HG02840 (cell line): Measurements from ENCODE around the gene DEDD.

Source experiments
- ATAC-seq: cut with Tn5 transposase; IDR thresholded peaks from one replicate; pipeline ENCODE4 v1.9.1; 2021; ENCODE audit warnings: mild to moderate bottlenecking, moderate library complexity, moderate number of reproducible peaks; ENCODE audit not compliant: unreplicated experiment, low FRiP score

The DEDD gene

GRCh38 chr1:161164901-161165610 is 32.6 kb upstream of the DEDD start:
- ATAC-seq: no peak

DNA sequence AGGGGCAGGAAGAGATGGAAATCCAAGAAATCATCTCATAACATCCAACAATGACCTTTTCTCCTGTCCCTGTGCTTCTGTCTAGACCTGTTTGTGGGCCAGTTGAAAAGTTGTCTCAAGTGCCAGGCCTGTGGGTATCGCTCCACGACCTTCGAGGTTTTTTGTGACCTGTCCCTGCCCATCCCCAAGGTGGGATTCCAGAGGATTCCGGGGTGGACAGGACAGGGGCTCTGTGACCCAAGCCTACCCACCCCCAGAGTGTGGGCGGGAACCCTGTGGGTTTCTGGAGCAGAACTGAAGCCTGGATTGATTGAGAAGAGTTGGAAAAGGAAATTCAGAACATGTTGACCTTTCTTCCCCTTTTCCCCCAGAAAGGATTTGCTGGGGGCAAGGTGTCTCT is 31.3 kb upstream of the DEDD start:
- no peak for ATAC-seq

DNA sequence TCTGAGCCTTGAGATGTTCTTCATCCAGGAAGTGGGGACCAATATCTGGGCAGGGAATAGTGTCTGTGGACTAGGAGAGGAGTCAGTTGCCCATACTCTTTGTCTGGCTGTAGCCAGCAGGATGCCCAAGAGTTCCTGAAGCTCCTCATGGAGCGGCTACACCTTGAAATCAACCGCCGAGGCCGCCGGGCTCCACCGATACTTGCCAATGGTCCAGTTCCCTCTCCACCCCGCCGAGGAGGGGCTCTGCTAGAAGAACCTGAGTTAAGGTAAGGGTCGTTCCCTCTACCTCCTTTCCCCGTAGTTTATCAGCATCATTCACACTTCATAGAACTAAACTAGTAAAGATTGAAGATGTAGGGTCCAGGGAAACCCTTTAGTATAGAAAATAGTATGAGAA is 30.3 kb upstream of the DEDD start:
- ATAC-seq: no peak

DNA sequence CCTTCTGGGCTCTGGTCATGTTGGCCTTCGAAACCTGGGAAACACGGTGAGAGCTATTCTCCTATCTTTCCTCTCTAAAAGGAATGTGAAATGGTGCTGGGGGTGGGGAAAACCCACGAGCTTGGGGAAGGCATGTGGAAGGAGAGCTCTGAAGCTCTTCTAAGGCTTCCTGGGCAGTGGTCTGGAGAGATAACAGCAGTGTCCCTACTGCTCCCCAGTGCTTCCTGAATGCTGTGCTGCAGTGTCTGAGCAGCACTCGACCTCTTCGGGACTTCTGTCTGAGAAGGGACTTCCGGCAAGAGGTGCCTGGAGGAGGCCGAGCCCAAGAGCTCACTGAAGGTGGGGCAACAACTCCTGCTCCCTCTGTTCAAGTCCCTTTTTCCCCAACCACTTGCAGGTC is 29.6 kb upstream of the DEDD start:
- no peak for ATAC-seq

GRCh38 chr1:161161652-161162051 is 29.2 kb upstream of the DEDD start:
- no peak for ATAC-seq

DNA sequence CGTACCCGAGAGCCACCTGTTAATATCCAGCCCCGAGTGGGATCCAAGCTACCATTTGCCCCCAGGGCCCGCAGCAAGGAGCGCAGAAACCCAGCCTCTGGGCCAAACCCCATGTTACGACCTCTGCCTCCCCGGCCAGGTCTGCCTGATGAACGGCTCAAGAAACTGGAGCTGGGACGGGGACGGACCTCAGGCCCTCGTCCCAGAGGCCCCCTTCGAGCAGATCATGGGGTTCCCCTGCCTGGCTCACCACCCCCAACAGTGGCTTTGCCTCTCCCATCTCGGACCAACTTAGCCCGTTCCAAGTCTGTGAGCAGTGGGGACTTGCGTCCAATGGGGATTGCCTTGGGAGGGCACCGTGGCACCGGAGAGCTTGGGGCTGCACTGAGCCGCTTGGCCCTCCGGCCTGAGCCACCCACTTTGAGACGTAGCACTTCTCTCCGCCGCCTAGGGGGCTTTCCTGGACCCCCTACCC is 28.2 kb upstream of the DEDD start:
- ATAC-seq: no peak

GRCh38 chr1:161159913-161160243 is 27.4 kb upstream of the DEDD start:
- ATAC-seq: no peak

DNA sequence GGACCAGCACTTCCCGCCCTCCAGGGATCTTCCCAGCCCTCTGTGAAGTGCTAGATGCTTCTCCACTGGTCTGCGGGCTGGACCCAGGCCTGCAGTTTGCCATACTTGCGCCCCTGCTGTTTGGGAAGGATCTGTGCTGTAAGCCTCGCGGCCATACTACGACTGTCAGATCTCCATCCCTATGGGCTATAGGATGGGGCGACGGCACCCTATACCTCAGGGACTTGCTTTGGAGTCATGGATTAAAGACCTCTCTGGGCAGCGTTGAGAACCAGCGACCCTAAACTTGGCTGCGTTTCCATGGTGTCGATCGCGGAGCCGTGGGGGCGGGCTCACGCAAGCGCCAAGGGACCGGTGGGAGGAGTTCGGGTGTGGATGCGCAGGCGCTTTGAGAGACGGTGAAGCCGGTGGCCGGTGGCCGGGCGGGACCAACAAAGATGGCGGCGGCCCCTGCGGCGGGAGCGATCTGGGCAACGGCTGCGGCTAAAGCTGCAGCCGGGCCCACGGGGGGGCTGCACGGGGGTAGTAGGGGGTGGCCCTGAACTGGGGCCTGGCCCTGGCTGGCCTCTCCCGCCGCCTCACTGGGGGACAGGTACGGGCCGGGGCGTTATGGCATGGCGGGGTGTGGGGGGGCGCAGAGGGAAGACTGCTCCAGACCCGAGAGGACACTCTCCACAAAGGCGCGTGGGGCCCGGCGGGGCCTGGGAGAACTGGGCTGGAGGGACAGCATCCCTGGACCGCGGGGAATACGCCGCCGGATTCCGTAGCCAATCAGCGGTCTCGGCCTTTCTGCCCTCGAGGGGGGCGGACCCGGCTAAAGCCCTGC is 26.8 kb upstream of the DEDD start, which contains the start of gene USP21:
Gene USP21 (plus strand): TSS at position 414 of the 826 bp plus-strand sequence. CDS start 1,141 bp downstream, outside the sequence.
- ATAC-seq: peak; percentile 83

DNA sequence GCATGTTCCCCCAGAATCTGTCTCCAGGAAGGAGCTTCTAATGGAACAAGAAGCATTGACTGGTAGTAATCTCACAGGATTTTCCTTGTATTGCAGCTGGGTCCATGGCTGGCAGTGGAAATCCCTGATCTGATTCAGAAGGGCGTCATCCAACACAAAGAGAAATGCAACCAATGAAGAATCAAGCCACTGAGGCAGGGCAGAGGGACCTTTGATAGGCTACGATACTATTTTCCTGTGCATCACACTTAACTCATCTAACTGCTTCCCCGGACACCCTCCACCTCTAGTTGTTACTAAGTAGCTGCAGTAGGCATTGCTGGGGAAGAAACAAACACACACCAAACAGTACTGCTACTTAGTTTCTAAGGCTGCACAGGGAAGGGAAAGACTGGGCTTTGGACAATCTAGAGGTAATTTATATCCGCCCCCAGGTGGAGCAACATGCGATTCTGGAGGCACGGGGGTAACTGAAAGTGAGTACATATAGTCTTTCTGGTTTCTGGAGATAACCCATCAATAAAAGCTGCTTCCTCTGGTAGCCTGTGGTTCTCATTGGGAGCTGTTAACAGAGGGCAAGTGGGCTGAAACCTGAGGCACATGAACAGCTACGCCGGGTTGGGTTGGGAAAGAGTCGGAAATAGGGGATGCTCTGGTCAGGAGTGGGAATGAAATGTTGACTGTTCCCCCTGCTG is 26.0 kb upstream of the DEDD start:
- ATAC-seq: no peak

- ATAC-seq: no peak
Observed at GRCh38 chr1:161157867-161158266, 25.4 kb upstream of the DEDD start.

- peak; percentile 84 for ATAC-seq
Observed at GRCh38 chr1:161153682-161154337, 21.3 kb upstream of the DEDD start, which contains the start of gene UFC1. UFC1 (plus strand) TSS chr1:161153978; CDS start chr1:161153998, 20 bp downstream.

DNA sequence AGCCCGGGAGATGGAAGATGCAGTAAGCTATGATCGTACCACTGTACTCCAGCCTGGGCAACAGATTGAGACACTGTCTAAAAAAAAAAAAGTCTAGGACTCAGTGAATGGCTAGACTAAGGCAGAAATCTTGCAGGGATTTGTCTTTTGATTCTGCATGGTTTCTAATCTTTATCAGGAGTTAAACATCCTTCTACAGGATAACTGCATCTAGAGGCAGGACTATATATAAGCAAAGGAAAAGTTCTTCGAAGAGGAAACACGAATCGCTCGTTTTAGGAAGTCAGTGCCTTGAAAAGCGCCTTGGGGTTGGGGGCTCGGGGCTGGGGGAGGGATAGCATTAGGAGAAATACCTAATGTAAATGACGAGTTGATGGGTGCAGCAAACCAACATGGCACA is 20.7 kb upstream of the DEDD start:
- ATAC-seq: no peak

GRCh38 chr1:161145832-161146231 is 13.4 kb upstream of the DEDD start:
- no peak for ATAC-seq

DNA sequence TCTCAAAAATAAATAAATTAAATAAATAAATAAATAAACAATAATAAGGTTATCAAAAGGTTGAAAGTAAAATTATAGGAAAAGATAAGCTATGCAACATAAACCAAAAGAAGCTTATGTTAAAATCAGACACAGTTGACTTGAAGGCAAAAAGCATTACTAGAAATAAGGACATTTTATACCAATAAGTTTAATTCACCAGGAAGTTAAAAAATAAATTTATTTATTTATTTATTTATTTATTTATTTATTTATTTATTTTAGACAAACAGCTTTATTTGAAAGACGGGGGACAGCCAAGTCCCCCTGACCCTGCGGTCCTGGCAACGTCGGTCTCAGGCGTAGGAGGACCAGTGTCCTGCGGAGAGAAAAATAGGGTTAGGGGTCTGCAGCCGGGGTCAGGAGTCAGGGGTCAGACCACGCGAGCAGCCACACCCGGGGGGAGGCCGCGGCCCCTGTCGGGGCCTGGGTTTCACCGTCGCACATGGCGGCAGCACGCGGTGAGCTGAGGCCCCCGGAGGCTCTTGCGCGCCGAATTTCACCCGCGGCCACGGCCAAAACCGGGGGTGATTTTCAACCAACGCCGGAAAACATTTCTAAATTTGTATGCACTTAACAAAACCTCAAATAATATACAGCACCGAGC is 8.4 kb upstream of the DEDD start:
- ATAC-seq: no peak

GRCh38 chr1:161139766-161140165 is 7.3 kb upstream of the DEDD start:
- ATAC-seq: no peak

DNA sequence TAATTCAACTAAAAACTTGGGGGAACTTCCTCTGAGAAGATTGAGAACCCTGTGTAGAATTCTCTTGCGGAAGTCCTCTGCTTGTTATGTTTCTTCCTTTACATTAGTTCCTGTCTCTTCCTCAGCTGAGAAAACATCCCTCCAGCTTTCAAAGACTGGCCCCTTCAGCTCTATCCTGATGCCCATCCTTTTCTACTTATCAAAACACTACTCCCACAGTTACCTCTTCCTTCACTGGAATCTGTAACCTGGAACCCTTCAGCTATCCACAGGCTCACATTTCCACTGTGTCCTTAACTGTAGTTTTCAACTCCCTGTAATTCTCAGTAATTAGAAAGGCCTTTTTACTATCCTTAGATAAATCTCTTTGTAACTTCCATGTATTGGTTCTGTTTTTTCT is 6.0 kb upstream of the DEDD start:
- no peak for ATAC-seq

GRCh38 chr1:161137881-161138280 is 5.4 kb upstream of the DEDD start:
- no peak for ATAC-seq

- ATAC-seq: no peak
Observed at GRCh38 chr1:161133220-161133740, 813 bp upstream of the DEDD start.

GRCh38 chr1:161131523-161132409 is 701 bp downstream of the DEDD start:
- ATAC-seq: no peak
